Kidney epithelial cell (primary cell): Measurements from ENCODE around the gene ABLIM2. TPM values are rescaled to one million over a fixed set of nuclear protein-coding genes. Genes with fewer than 3 reads are reported as not detected.

ENCODE experiments used
- DNase-seq: peaks from one replicate; pipeline ENCODE4 v3.0.0-alpha.2; 2010; ENCODE audit warnings: low read depth
- H3K27me3 ChIP-seq: 2 replicates; pipeline ENCODE4 v1.6.0; 2011; ENCODE audit warnings: low read length; ENCODE audit not compliant: control insufficient read depth, insufficient read depth
- H3K36me3 ChIP-seq: 2 replicates; pipeline ENCODE4 v1.5.1; 2011; ENCODE audit warnings: low read length; ENCODE audit not compliant: control insufficient read depth, insufficient read depth
- H3K4me3 ChIP-seq: 2 replicates; pipeline ENCODE4 v1.5.1; 2011; ENCODE audit warnings: low read depth, mild to moderate bottlenecking, control low read depth, low read length
- CTCF ChIP-seq: IDR thresholded peaks from 2 replicates; pipeline ENCODE4 v1.5.1; 2011; ENCODE audit warnings: mild to moderate bottlenecking, moderate library complexity, low read length, control low read depth, inconsistent platforms; ENCODE audit not compliant: insufficient read depth, poor library complexity, severe bottlenecking
- total RNA-seq: library from RNA; depleted of rRNA; stranded (reverse); fragments of >200 nt; gene quantifications from 2 replicates; pipeline ENCODE4 v1.2.3, GENCODE V29; 2015

Gene ABLIM2
- total RNA-seq, 1 donor from 2014 or later, result 1.3 TPM

GRCh38 chr4:8152090-8152864 is 6.3 kb downstream of the ABLIM2 start:
- H3K4me3 ChIP-seq, result no peak overlapping the region
- peaks cover 16% of the 10 kb centered on the region for H3K27me3 ChIP-seq
- no peaks in the 10 kb centered on the region for H3K36me3 ChIP-seq
- no peak for DNase-seq
- TF ChIP-seq CTCF, result no peak

- H3K36me3 ChIP-seq, result no peaks in the 10 kb centered on the region
- no peak for DNase-seq
- no peak overlapping the region for H3K4me3 ChIP-seq
- H3K27me3 ChIP-seq, result peaks cover 5% of the 10 kb centered on the region
- TF ChIP-seq CTCF, result no peak
Observed at GRCh38 chr4:8151165-8151650, 7.4 kb downstream of the ABLIM2 start.

GRCh38 chr4:8150152-8151090 is 8.2 kb downstream of the ABLIM2 start:
- Histone ChIP-seq H3K27me3 (peaks cover 4% of the 10 kb centered on the region), H3K36me3 (no peaks in the 10 kb centered on the region), H3K4me3 (no peak overlapping the region)
- no peak for DNase-seq
- no peak for TF ChIP-seq CTCF

- DNase-seq, result no peak
- TF ChIP-seq CTCF, result no peak
- Histone ChIP-seq H3K4me3 (no peak overlapping the region), H3K36me3 (no peaks in the 10 kb centered on the region), H3K27me3 (peaks cover 7% of the 10 kb centered on the region)
Observed at GRCh38 chr4:8149664-8150063, 8.9 kb downstream of the ABLIM2 start.

GRCh38 chr4:8148785-8149435 is 9.7 kb downstream of the ABLIM2 start:
- TF ChIP-seq CTCF, result no peak
- Histone ChIP-seq H3K27me3 (peaks cover 15% of the 10 kb centered on the region), H3K36me3 (no peaks in the 10 kb centered on the region), H3K4me3 (no peak overlapping the region)
- no peak for DNase-seq
